CD4-positive, alpha-beta T cell treated with Interleukin-15 for 4 hours (primary cell): ENCODE results near the gene MTMR12.

Source experiments
- DNase-seq: peaks from one replicate; pipeline ENCODE4 v3.0.0-alpha.2; 2020; ENCODE audit warnings: low spot score

The MTMR12 gene

GRCh38 chr5:32190095-32190494 lies 122.6 kb downstream of the MTMR12 start:
- DNase-seq, result no peak

DNA sequence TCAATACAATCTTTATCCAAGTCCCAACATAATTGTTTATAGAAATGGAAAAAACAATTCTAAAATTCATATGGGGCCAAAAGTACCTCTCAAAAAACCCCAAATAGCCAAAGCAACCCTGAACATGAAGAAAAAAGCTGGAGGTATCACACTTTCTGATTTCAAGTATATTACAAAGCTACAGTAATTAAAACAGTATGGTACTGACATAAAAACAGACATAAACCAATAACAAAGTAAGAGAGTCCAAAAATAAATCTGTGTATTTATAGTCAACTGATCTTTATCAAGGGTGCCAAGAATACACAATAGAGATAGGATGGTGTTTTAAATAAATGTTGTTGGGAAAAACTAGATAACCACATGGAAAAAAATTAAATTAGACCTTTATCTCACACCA lies 125.1 kb downstream of the MTMR12 start:
- no peak for DNase-seq

DNA sequence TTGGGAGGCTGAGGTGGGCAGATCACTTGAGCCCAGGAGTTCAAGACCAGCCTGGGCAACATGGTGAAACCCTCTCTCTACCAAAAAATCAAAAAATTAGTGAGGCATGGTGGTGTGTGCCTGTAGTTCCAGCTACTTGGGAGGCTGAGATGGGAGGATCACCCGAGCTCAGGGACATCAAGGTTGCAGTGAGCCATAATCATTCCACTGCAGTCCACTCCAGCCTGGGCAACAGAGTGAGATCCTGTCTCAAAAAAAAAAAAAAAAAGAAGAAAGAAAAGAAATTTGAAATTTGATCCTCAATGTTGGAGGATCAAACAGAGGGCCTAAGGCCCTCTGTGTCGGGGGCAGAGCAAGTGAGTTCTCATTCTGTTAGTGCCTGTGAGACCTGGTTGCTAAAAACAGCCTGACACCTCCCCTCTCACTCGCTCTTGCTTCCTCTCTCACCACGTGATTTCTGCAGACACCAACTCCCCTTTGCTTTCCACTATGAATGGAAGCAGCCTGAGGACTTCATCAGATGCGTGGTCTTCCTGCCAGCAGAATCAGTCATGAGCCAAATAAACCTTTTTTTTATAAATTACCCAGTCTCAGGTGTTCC lies 130.2 kb downstream of the MTMR12 start:
- DNase-seq, result no peak
